BLaER1 treated with 17β-estradiol and CSF1 and Interleukin-3, amounts not matched to agents 10 nM and 100 nM (cell line): Measurements from ENCODE around the gene BTBD2.

Experiments used
- H3K27ac ChIP-seq, 11 experiments: shearing (Covaris generic); formaldehyde crosslinking; 2 replicates each; pipeline ENCODE4 v1.8.1; 2022
- H3K27me3 ChIP-seq, 11 experiments: shearing (Covaris generic); formaldehyde crosslinking; 2 replicates each; pipeline ENCODE4 v1.8.1; 2022
- H3K36me3 ChIP-seq, 11 experiments: shearing (Covaris generic); formaldehyde crosslinking; 2 replicates each; pipeline ENCODE4 v1.8.1; 2022
- H3K4me1 ChIP-seq, 10 experiments: shearing (Covaris generic); formaldehyde crosslinking; 2 replicates each; pipeline ENCODE4 v1.8.1; 2022
- H3K4me2 ChIP-seq, 11 experiments: shearing (Covaris generic); formaldehyde crosslinking; 2 replicates each; pipeline ENCODE4 v1.8.1; 2022
- H3K4me3 ChIP-seq, 10 experiments: shearing (Covaris generic); formaldehyde crosslinking; 2 replicates each; pipeline ENCODE4 v1.8.1; 2022
- H3K9ac ChIP-seq, 11 experiments: shearing (Covaris generic); formaldehyde crosslinking; 2 replicates each; pipeline ENCODE4 v1.8.1; 2022
- H3K9me3 ChIP-seq, 11 experiments: shearing (Covaris generic); formaldehyde crosslinking; replicated peaks in 1 of 11; 2 replicates each; pipeline ENCODE4 v1.8.1; 2022
- H4K20me1 ChIP-seq, 11 experiments: shearing (Covaris generic); formaldehyde crosslinking; 2 replicates each; pipeline ENCODE4 v1.8.1; 2022
- Cebpa-rat ChIP-seq, 11 experiments: shearing (Covaris generic); IDR thresholded peaks; 2 replicates each; pipeline ENCODE4 v1.8.1; 2022

BTBD2 gene

DNA sequence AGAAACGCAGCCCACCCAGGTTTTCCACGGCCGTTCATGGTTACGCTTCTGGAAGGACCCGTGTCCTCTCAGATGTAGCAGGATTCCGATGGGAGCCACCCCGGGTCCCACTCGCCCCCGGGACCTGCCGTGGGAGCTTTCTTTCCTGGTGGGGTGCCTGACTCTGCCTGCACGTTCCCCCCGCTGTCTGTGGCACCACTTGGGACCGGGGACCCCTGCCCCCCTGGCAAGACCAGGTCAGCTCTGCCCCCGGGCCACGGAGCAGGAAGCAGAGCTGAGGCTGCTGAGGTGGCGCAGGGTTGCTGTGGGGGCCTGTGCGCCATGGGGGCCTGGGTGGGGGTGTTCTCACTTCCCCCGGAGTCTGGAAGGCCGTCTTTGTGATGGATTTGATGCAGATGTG is 62.5 kb downstream of the BTBD2 start:
- Histone ChIP-seq H3K27ac (no peak overlapping the region), H3K9me3 (peaks cover 0 to 43% (median 38%) of the 10 kb centered on the region in 11 experiments; a peak in 18 of 22 replicates), H4K20me1 (peaks cover 79 to 98% (median 91%) of the 10 kb centered on the region in 11 experiments), H3K4me3 (no peak overlapping the region), H3K4me2 (peak overlapping the region in 9 of 11 experiments; percentile 15 to 69 (median 62); a peak in 17 of 22 replicates), H3K4me1 (peaks cover 42 to 92% (median 68%) of the 10 kb centered on the region in 10 experiments), H3K9ac (0 out of 22 replicates have a peak overlapping the region, but pooled peaks of 2 of the 11 experiments have one; percentile 1 to 20), H3K36me3 (peaks cover 25 to 72% (median 50%) of the 10 kb centered on the region in 11 experiments), H3K27me3 (no peaks in the 10 kb centered on the region)
- TF ChIP-seq Cebpa-rat (IDR thresholded peaks at IDR 0.05): no peak

DNA sequence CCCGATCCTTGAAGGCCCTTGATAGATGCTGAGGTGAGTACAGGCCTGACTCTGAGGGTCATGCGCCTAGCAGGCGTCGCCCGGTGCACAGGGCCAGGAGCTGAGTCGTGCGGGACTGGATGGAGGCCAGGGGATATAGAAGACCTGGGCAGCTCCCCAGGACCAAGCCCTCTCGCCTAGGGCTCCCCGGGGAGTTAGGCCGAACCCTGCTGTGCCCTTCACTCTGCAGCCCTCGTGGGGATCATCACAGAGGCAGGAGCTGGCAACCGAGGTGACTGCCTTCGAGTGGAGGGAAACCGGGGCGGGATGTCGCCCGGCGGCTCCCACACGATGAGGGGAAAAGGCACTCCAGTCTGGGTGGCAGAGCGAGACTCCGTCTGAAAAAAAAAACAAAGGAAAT is 62.9 kb downstream of the BTBD2 start:
- H3K27ac ChIP-seq: no peak overlapping the region
- H3K4me1 ChIP-seq: peaks cover 46 to 92% (median 67%) of the 10 kb centered on the region in 10 experiments
- peaks cover 25 to 76% (median 52%) of the 10 kb centered on the region in 11 experiments for H3K36me3 ChIP-seq
- no peaks in the 10 kb centered on the region for H3K27me3 ChIP-seq
- H4K20me1 ChIP-seq: peaks cover 79 to 98% (median 91%) of the 10 kb centered on the region in 11 experiments
- TF ChIP-seq Cebpa-rat (IDR thresholded peaks at IDR 0.05): no peak
- peak overlapping the region in 7 of 11 experiments; percentile 15 to 69 (median 63); a peak in 12 of 22 replicates for H3K4me2 ChIP-seq
- no peak overlapping the region for H3K4me3 ChIP-seq
- 0 out of 22 replicates have a peak overlapping the region, but pooled peaks of 2 of the 11 experiments have one; percentile 1 to 20 for H3K9ac ChIP-seq
- peaks cover 0 to 47% (median 42%) of the 10 kb centered on the region in 11 experiments; a peak in 18 of 22 replicates for H3K9me3 ChIP-seq

DNA sequence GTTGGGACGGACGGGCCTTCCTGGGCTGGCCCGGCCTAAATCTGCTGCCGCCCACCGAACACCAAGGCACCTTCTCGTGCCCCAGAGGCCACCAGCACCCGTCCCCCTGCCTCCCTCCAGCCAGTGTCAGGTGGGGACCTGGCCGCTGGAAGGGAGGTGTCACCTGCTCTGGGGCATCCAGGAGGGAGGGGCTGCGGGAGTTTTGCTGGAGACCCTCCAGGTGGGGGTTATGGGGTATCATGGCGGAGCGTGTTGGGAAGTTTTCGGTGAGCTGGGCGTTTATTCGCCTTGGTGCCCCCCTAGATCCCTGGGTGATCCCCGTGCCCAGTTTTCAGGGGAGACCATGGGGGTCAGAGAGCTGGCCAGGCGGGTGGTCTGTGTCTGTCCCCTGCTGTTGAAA is 64.9 kb downstream of the BTBD2 start:
- Histone ChIP-seq H3K4me2 (peak overlapping the region in 5 of 11 experiments; percentile 5 to 45 (median 23); a peak in 7 of 22 replicates), H3K4me3 (no peak overlapping the region; a peak in 1 of 20 replicates), H3K9ac (no peak overlapping the region), H3K27me3 (no peaks in the 10 kb centered on the region), H3K27ac (no peak overlapping the region), H3K9me3 (peaks cover 0 to 54% (median 48%) of the 10 kb centered on the region in 11 experiments; a peak in 18 of 22 replicates), H3K4me1 (peaks cover 50 to 82% (median 61%) of the 10 kb centered on the region in 10 experiments), H4K20me1 (peaks cover 78 to 97% (median 90%) of the 10 kb centered on the region in 11 experiments), H3K36me3 (peaks cover 33 to 72% (median 61%) of the 10 kb centered on the region in 11 experiments)
- no peak for TF ChIP-seq Cebpa-rat (IDR thresholded peaks at IDR 0.05)

DNA sequence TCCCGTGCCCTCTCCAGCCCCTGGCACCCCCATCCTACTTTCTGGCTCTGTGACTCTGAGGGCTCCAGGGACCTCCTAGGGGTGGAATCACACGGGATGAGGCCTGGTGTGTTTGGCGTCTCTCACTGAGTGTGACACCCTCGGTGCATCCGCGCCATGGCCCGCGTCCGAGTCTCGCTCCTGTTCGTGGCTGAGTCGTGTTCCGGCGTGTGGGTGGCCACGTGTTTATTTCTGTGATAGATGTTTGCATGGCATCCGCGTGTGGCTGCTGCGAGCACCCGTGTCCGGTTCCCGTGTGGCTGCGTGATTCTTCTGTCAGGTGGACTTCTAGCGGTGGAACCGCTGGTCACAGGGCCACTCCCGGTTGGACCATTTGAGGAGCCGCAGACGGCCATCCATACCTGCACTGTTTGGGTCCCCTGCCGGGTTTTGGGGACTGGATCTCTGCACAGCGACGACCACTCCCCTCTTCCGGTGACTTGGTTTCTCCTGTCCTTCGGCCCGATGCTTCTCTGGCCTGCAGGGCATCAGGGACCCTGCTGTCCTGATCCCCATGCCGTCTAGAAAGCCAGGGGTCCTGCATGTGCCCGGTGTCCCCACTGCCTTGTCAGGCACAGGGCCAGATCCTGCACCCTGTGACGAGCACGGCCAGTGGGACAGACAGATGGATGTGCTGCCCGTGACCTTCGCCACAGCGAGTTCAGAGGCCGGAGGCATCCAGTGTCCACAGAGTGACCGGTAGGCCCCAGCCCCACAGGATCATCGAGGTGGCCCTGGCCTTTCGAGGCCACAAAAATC is 66.0 kb downstream of the BTBD2 start:
- Histone ChIP-seq H3K9me3 (peaks cover 0 to 54% (median 48%) of the 10 kb centered on the region in 11 experiments; a peak in 18 of 22 replicates), H3K36me3 (peaks cover 33 to 70% (median 61%) of the 10 kb centered on the region in 11 experiments), H3K4me1 (peaks cover 51 to 82% (median 61%) of the 10 kb centered on the region in 10 experiments), H3K4me2 (0 out of 22 replicates have a peak overlapping the region, but pooled peaks of 3 of the 11 experiments have one; percentile 5 to 47 (median 18)), H4K20me1 (peaks cover 78 to 97% (median 90%) of the 10 kb centered on the region in 11 experiments), H3K4me3 (no peak overlapping the region), H3K27me3 (no peaks in the 10 kb centered on the region), H3K9ac (no peak overlapping the region), H3K27ac (no peak overlapping the region)
- TF ChIP-seq Cebpa-rat (IDR thresholded peaks at IDR 0.05): no peak

DNA sequence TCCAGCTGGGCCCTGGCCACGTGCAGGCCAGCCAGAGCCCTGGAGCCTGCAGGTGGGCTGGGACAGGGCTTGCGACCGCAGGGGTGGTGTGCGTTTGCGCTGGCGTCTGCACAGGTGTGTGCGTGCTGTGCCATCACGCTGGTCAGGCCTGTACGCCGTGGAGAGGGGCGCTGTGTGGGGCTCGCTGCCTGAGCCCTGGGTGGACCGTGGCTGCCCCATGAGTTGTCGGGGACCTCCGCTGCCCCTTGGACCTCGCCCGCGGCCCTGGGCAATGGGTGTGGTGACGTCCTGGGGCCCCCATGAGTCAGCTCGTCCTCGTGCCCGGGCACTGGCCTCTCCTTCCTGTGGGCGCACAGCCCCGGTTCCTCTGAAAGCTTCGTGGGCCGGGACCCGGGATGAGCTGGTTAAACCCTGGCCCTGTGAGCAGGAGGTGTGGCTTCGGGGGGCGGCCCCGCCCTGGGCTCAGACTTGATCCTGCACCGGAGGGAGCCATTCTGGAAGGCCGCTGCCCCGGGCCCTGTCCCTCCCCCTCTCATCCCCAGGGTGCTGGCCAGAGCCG is 67.8 kb downstream of the BTBD2 start:
- H4K20me1 ChIP-seq: peaks cover 78 to 97% (median 90%) of the 10 kb centered on the region in 11 experiments
- no peak overlapping the region for H3K4me3 ChIP-seq
- peaks cover 20 to 58% (median 50%) of the 10 kb centered on the region in 11 experiments for H3K36me3 ChIP-seq
- no peaks in the 10 kb centered on the region for H3K27me3 ChIP-seq
- no peak for TF ChIP-seq Cebpa-rat (IDR thresholded peaks at IDR 0.05)
- peak overlapping the region in 1 of 11 experiments; percentile 35; a peak in 1 of 22 replicates for H3K27ac ChIP-seq
- peaks cover 0 to 54% (median 48%) of the 10 kb centered on the region in 11 experiments; a peak in 18 of 22 replicates for H3K9me3 ChIP-seq
- peak overlapping the region in 5 of 11 experiments; percentile 38 to 65 (median 47); a peak in 10 of 22 replicates for H3K4me2 ChIP-seq
- H3K9ac ChIP-seq: no peak overlapping the region; a peak in 2 of 22 replicates
- peaks cover 51 to 82% (median 64%) of the 10 kb centered on the region in 10 experiments for H3K4me1 ChIP-seq

DNA sequence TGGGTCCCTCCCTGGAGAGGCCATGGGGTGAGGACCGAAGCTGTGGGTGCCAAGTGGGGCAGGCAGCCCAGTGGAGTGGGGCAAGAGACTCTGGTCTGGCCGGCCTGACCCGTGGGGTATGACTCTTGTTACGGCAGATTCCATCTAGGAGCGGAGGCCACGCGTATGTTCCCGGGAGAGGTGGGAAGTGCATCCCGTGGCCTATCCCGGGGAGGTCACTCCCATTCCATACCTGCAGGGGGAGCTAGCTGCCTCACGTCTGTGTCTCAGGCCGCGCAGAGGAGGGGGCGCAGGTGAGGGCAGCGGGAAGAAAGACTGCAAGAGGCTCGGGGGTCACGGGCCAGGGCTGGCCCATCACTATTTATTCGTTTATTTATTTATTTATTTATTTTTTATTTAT is 69.6 kb downstream of the BTBD2 start:
- Histone ChIP-seq H3K36me3 (peaks cover 20 to 40% (median 38%) of the 10 kb centered on the region in 11 experiments), H3K4me2 (peak overlapping the region in 8 of 11 experiments; percentile 94 to 100 (median 98); a peak in 6 of 22 replicates), H3K9ac (no peak overlapping the region), H3K4me1 (peaks cover 43 to 65% (median 52%) of the 10 kb centered on the region in 10 experiments), H4K20me1 (peaks cover 69 to 88% (median 77%) of the 10 kb centered on the region in 11 experiments), H3K4me3 (no peak overlapping the region), H3K9me3 (peaks cover 0 to 40% (median 34%) of the 10 kb centered on the region in 11 experiments; a peak in 18 of 22 replicates), H3K27me3 (no peaks in the 10 kb centered on the region), H3K27ac (no peak overlapping the region)
- no peak for TF ChIP-seq Cebpa-rat (IDR thresholded peaks at IDR 0.05)

DNA sequence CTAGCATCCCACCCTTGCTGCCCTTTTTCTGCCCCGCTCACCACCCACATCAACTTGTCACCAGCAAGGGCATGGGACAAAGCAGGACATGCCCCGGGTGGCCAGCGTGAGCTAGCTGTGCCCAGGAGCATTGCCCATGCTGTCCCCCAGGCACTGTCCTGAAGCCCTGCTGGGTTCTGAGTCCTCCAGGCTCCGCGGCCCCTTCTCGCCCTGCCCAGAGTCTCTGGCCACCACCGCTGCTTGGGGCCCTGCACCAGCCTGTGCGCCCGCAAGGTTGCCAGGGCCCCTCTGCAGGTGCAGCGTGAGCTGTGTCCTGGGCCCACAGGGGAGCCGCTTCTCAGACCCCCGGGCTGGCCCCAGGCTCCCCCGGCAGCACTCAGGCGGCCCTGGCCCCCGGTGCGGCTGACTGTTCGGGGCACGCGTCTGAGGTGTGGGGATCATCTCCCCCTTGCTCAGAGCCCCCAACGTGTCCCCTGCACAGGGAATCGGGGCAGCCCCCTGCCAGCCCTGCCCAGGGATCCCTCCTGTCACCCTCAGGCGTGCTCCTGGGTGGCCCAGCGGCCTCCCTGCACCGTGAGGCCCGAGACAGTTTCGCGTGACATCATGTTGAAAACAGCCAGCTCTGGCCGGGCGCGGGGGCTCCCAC is 70.5 kb downstream of the BTBD2 start:
- H3K36me3 ChIP-seq: peaks cover 18 to 31% (median 30%) of the 10 kb centered on the region in 11 experiments
- no peak for TF ChIP-seq Cebpa-rat (IDR thresholded peaks at IDR 0.05)
- no peak overlapping the region for H3K4me3 ChIP-seq
- peak overlapping the region in 7 of 11 experiments; percentile 11 to 95 (median 39); a peak in 4 of 22 replicates for H3K9ac ChIP-seq
- H4K20me1 ChIP-seq: peaks cover 65 to 81% (median 75%) of the 10 kb centered on the region in 11 experiments
- peak overlapping the region in 2 of 11 experiments; percentile 35 to 94; a peak in 5 of 22 replicates for H3K27ac ChIP-seq
- H3K9me3 ChIP-seq: peaks cover 0 to 31% (median 26%) of the 10 kb centered on the region in 11 experiments; a peak in 18 of 22 replicates
- peak overlapping the region; percentile 94 to 100 (median 98) for H3K4me2 ChIP-seq
- H3K4me1 ChIP-seq: peaks cover 42 to 62% (median 53%) of the 10 kb centered on the region in 10 experiments
- no peaks in the 10 kb centered on the region for H3K27me3 ChIP-seq
